BLaER1 (cell line): ENCODE data around the gene CRYZL1.
"Not testable (repeated sequence)": the region's sequence is repeated elsewhere in the genome, so short reads cannot be mapped to it uniquely, and the experiment has no call there.

ENCODE experiments used
- H3K27ac ChIP-seq: shearing (Covaris generic); formaldehyde crosslinking; 2 replicates; pipeline ENCODE4 v1.8.1; 2022
- H3K27me3 ChIP-seq: shearing (Covaris generic); formaldehyde crosslinking; 2 replicates; pipeline ENCODE4 v1.8.1; 2022
- H3K36me3 ChIP-seq: shearing (Covaris generic); formaldehyde crosslinking; 2 replicates; pipeline ENCODE4 v1.8.1; 2022
- H3K4me1 ChIP-seq: shearing (Covaris generic); formaldehyde crosslinking; 2 replicates; pipeline ENCODE4 v1.8.1; 2022
- H3K4me2 ChIP-seq: shearing (Covaris generic); formaldehyde crosslinking; 2 replicates; pipeline ENCODE4 v1.8.1; 2022
- H3K4me3 ChIP-seq: shearing (Covaris generic); formaldehyde crosslinking; 2 replicates; pipeline ENCODE4 v1.8.1; 2022
- H3K9ac ChIP-seq: shearing (Covaris generic); formaldehyde crosslinking; 2 replicates; pipeline ENCODE4 v1.8.1; 2022
- H3K9me3 ChIP-seq: shearing (Covaris generic); formaldehyde crosslinking; 2 replicates; pipeline ENCODE4 v1.8.1; 2022
- H4K20me1 ChIP-seq: shearing (Covaris generic); formaldehyde crosslinking; 2 replicates; pipeline ENCODE4 v1.8.1; 2022
- Cebpa-rat ChIP-seq: shearing (Covaris generic); IDR thresholded peaks from 2 replicates; pipeline ENCODE4 v1.8.1; 2022

CRYZL1 gene

GRCh38 chr21:33677450-33677849 lies 35.9 kb upstream of the CRYZL1 start:
- no peak overlapping the region for H3K9ac ChIP-seq
- no peaks in the 10 kb centered on the region for H4K20me1 ChIP-seq
- H3K4me2 ChIP-seq: no peak overlapping the region
- no peaks in the 10 kb centered on the region for H3K27me3 ChIP-seq
- H3K4me1 ChIP-seq: no peaks in the 10 kb centered on the region
- no peaks in the 10 kb centered on the region for H3K36me3 ChIP-seq
- no peak overlapping the region for H3K4me3 ChIP-seq
- TF ChIP-seq Cebpa-rat: no peak
- H3K27ac ChIP-seq: no peak overlapping the region
- H3K9me3 ChIP-seq: 0 out of 2 replicates have a peak, but pooled peaks cover 9% of the 10 kb centered on the region

GRCh38 chr21:33676666-33677065 lies 35.1 kb upstream of the CRYZL1 start:
- H3K27ac ChIP-seq, H3K4me1 ChIP-seq, H3K9ac ChIP-seq, H3K4me3 ChIP-seq, H3K27me3 ChIP-seq, H4K20me1 ChIP-seq, H3K36me3 ChIP-seq, H3K4me2 ChIP-seq, H3K9me3 ChIP-seq: not testable (repeated sequence)

- Histone ChIP-seq H3K36me3 (no peaks in the 10 kb centered on the region), H3K27me3 (no peaks in the 10 kb centered on the region), H3K4me3 (no peak overlapping the region), H3K4me1 (no peaks in the 10 kb centered on the region), H3K9ac (no peak overlapping the region), H3K9me3 (no peaks in the 10 kb centered on the region), H3K27ac (no peak overlapping the region), H4K20me1 (no peaks in the 10 kb centered on the region), H3K4me2 (no peak overlapping the region)
- TF ChIP-seq Cebpa-rat: no peak
Measured at GRCh38 chr21:33674226-33674625, 32.7 kb upstream of the CRYZL1 start.

- no peaks in the 10 kb centered on the region for H3K36me3 ChIP-seq
- no peaks in the 10 kb centered on the region for H3K4me1 ChIP-seq
- no peak overlapping the region for H3K9ac ChIP-seq
- H3K27me3 ChIP-seq: no peaks in the 10 kb centered on the region
- no peak for TF ChIP-seq Cebpa-rat
- no peaks in the 10 kb centered on the region for H4K20me1 ChIP-seq
- H3K4me2 ChIP-seq: no peak overlapping the region
- no peaks in the 10 kb centered on the region for H3K9me3 ChIP-seq
- H3K4me3 ChIP-seq: no peak overlapping the region
- H3K27ac ChIP-seq: no peak overlapping the region
Measured at GRCh38 chr21:33673473-33673872, 31.9 kb upstream of the CRYZL1 start.

DNA sequence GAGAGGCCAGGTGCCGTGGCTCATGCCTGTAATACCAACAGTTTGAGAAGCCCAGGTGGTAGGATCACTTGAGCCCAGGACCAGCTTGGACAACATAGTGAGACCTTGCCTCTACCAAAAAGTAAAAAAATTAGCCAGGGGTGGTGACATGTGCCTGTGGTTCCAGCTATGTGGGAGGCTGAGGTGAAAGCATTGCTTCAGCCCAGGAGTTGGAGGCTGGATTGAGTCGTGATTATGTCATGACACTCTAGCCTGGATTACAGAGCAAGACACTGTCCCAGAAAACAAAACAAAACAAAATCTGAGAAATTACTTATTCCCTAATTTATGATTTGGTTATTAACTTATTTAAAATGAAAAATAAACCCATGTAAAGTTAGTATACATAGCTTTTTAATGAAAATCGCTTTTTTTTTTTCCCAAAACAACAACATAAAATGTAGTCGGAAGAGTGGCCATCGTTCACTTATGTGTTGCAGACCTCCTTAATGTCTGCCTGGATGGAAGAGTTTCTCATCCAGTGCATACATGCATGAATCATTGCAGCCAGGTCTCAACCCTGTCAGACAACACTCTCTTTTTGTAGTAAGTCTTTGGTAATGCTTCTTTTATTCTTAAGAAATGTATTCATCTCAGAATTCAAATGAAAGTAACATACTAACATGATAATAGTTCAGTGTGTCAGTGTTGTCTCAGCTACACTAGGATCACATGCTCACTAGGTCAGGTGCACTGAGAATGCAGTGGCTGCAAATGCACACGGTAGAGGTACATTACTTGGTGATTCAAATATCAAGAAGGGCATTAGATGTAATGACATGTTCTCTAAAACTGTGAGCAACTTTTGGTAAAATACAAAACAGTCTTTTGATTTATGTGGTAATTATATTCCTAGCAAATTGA lies 28.8 kb upstream of the CRYZL1 start:
- H3K4me1 ChIP-seq: no peaks in the 10 kb centered on the region
- no peak overlapping the region for H3K4me3 ChIP-seq
- H3K9ac ChIP-seq: no peak overlapping the region
- TF ChIP-seq Cebpa-rat: no peak
- H3K4me2 ChIP-seq: no peak overlapping the region
- no peaks in the 10 kb centered on the region for H3K36me3 ChIP-seq
- H3K9me3 ChIP-seq: no peaks in the 10 kb centered on the region
- H3K27ac ChIP-seq: no peak overlapping the region
- no peaks in the 10 kb centered on the region for H3K27me3 ChIP-seq
- peaks cover 6% of the 10 kb centered on the region; the same call in 1 of the 2 replicates for H4K20me1 ChIP-seq

DNA sequence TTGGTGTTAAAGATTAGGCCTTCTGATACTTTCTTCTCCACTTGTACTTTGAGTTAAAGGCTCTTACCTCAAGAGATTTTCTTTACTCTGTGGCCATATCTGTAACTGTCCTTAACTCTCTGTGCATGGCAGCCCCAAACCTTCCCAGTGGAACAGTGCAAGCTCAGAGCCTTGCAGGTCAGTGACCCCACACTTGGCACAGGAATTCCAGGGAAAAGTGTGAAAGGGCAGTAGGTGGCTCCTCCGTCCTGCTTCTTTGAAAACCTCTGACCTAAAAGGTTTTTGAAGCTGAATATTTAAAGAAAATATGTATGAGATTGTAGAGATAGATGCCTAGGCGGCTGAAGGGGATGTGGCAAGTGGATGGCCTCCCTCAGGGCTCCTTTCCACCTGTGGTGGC lies 27.1 kb upstream of the CRYZL1 start:
- Histone ChIP-seq H3K4me3 (no peak overlapping the region), H3K9me3 (no peaks in the 10 kb centered on the region), H3K27me3 (no peaks in the 10 kb centered on the region), H3K4me1 (no peaks in the 10 kb centered on the region), H3K27ac (no peak overlapping the region), H3K4me2 (no peak overlapping the region), H3K9ac (no peak overlapping the region), H3K36me3 (no peaks in the 10 kb centered on the region), H4K20me1 (peaks cover 6% of the 10 kb centered on the region; the same call in 1 of the 2 replicates)
- no peak for TF ChIP-seq Cebpa-rat

DNA sequence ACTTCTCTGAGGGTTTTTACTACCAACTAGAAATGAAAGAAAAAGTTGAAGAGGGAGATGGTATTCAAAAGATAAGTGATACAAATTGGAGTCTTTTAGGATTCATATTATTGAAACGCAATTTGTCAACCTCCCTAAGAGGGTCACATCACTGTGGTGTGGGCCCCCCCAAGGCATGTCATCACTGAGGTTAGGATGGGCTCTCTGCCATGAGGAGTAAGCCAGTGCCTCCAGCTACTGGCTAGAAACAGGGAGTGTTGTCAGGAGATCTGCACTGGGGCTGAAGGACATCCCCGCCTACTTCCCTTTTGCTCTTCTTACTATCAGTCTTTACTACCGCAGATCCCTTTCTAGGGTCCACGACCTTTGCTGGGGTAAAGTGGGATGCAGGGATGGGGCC lies 26.6 kb upstream of the CRYZL1 start:
- no peaks in the 10 kb centered on the region for H3K9me3 ChIP-seq
- no peak overlapping the region for H3K4me2 ChIP-seq
- no peak overlapping the region for H3K27ac ChIP-seq
- H3K4me1 ChIP-seq: no peaks in the 10 kb centered on the region
- H3K9ac ChIP-seq: no peak overlapping the region
- no peak overlapping the region for H3K4me3 ChIP-seq
- H3K27me3 ChIP-seq: no peaks in the 10 kb centered on the region
- no peaks in the 10 kb centered on the region for H3K36me3 ChIP-seq
- no peak for TF ChIP-seq Cebpa-rat
- H4K20me1 ChIP-seq: peaks cover 6% of the 10 kb centered on the region; the same call in 1 of the 2 replicates

DNA sequence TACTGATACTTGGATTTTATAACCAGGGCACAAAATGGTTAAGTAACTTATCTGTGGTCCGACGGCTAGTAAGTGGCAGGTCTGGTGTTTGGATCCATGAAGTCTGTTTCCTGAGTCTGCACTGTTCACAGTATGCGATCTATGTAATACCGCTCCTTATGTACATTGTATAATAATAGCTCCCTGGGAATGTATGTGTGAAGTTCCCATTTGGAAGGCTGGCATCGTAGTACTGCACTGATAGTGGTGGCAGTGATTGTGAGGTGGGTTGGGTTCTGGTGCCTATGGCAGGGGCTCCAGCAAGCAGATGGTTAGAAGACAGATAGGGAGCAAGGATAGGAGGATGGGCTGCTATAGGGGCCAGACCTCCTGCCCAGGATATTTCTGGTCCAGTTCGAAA lies 26.1 kb upstream of the CRYZL1 start:
- peaks cover 6% of the 10 kb centered on the region; the same call in 1 of the 2 replicates for H4K20me1 ChIP-seq
- no peaks in the 10 kb centered on the region for H3K27me3 ChIP-seq
- no peak overlapping the region for H3K4me2 ChIP-seq

GRCh38 chr21:33666153-33666552 lies 24.6 kb upstream of the CRYZL1 start:
- Histone ChIP-seq H3K27ac (no peak overlapping the region), H3K36me3 (no peaks in the 10 kb centered on the region), H3K4me1 (no peaks in the 10 kb centered on the region), H3K9me3 (peaks cover 8% of the 10 kb centered on the region), H3K9ac (no peak overlapping the region), H4K20me1 (peaks cover 6% of the 10 kb centered on the region; the same call in 1 of the 2 replicates), H3K4me3 (no peak overlapping the region), H3K4me2 (no peak overlapping the region), H3K27me3 (no peaks in the 10 kb centered on the region)
- TF ChIP-seq Cebpa-rat: no peak

More for the DNA sequence above, 26.1 kb upstream of the CRYZL1 start:
- TF ChIP-seq Cebpa-rat: no peak
- Histone ChIP-seq H3K4me1 (no peaks in the 10 kb centered on the region), H3K4me3 (no peak overlapping the region), H3K9me3 (no peaks in the 10 kb centered on the region), H3K27ac (no peak overlapping the region), H3K36me3 (no peaks in the 10 kb centered on the region), H3K9ac (no peak overlapping the region)

DNA sequence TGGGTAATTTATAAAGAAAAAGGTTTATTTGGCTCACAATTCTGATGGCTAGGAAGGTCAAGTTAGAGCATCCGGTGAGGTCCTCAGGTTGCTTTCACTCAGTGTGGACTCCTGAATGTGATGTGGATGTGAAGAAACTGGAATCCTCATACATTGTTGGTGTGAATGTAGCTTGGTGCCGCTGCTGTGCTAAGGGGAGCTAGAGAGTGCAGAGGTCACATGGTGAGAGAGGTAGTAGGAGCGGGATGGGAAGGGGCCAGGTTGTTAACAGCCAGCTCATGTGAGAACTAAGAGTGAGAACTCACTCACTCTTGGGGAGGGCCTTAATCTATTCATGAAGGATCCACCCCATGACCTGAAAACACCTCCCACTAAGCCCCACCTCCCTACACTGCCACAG lies 22.6 kb upstream of the CRYZL1 start:
- no peak for TF ChIP-seq Cebpa-rat

More for the DNA sequence above, 22.6 kb upstream of the CRYZL1 start:
- H4K20me1 ChIP-seq: peaks cover 6% of the 10 kb centered on the region; the same call in 1 of the 2 replicates
- H3K36me3 ChIP-seq: no peaks in the 10 kb centered on the region
- H3K27me3 ChIP-seq: no peaks in the 10 kb centered on the region
- H3K27ac ChIP-seq: no peak overlapping the region
- H3K4me2 ChIP-seq: no peak overlapping the region
- H3K9me3 ChIP-seq: peaks cover 17% of the 10 kb centered on the region
- H3K4me1 ChIP-seq: no peaks in the 10 kb centered on the region
- H3K4me3 ChIP-seq: no peak overlapping the region
- no peak overlapping the region for H3K9ac ChIP-seq
